Measurements from ENCODE around the gene FBXL19. TPM values are rescaled to one million over a fixed set of nuclear protein-coding genes. Genes with fewer than 3 reads are reported as not detected.
A peak's percentile ranks its signal among the peaks of the same experiment; 100 is the strongest.

The FBXL19 gene
- total and polyA plus RNA-seq, 2 of the 13 experiments (the other 11 are each of a cell fraction or from before 2014, with no cell fraction given) = 6.0 to 13.7 TPM

DNA sequence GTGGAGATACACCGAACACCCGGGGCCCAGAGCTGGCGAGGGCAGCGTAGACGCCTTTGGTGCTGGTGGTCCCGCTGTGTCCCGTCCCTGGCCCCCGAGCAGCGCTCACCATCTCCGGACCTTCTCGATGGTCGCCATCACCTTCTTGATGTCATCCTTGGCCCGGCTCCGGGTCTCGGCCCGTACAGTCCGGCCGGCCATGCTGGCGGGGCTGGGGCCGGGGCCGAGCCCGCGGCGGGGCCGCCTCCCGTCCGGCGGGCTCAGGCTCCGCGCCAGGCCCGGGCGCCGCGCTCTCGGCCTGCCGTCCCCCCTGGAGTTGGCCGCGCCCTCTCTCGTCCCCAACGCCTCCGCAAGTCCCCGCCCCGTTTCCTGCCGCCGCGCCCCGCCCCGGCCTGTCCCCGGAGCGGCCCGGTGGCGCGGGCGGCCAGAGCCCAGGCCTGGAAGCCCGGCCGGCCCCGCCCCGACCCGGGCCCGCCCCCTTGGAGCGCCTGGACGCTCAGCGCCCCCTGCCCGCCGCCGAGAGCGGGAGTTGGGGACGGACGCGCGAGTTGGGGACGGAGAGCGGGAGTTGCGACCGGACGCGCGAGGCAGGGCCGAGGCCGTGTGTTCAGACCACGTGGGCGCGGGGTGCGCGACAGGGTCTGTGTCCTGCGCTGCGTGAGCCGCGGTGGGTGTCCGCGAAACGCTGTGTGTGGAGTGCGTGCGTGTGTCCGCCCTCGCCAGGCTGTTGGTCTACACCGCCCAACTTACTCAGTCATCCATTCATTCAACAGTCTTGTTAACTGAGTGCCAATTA, 29.4 kb upstream of the FBXL19 start, which contains the start of gene BCL7C (continued):
- TF ChIP-seq ZNF687 (CRISPR knock-in tag; IDR thresholded peaks at IDR 0.05) = peak; percentile 99
- peak; percentile 70 for TF ChIP-seq GATAD2A (CRISPR knock-in tag; IDR thresholded peaks at IDR 0.05)
- TF ChIP-seq ZSCAN12 (CRISPR knock-in tag; IDR thresholded peaks at IDR 0.05) = no peak
- TF ChIP-seq TARDBP (CRISPR knock-in tag; IDR thresholded peaks at IDR 0.05) = peak; percentile 27
- peak; percentile 98 for TF ChIP-seq ZNF724P (CRISPR knock-in tag; IDR thresholded peaks at IDR 0.05; ENCODE audit: borderline replicate concordance)
- TF ChIP-seq FOXA1 (IDR thresholded peaks at IDR 0.05) = no peak
- peak; percentile 64 for TF ChIP-seq FOXA1 (CRISPR knock-in tag; IDR thresholded peaks at IDR 0.05)
- no peak for TF ChIP-seq ZNF33A (CRISPR knock-in tag; IDR thresholded peaks at IDR 0.05; ENCODE audit: borderline replicate concordance)
- peak; percentile 86 for TF ChIP-seq DMAP1 (CRISPR knock-in tag; IDR thresholded peaks at IDR 0.05)
- 0 out of 2 replicates have a peak, but pooled peaks have one; percentile 88 for TF ChIP-seq ZNF383 (CRISPR knock-in tag; IDR thresholded peaks at IDR 0.05; ENCODE audit: borderline replicate concordance)
- peak; percentile 93 for TF ChIP-seq MEIS2 (CRISPR knock-in tag; IDR thresholded peaks at IDR 0.05)
- peak; percentile 97 for TF ChIP-seq ARHGAP35 (CRISPR knock-in tag; IDR thresholded peaks at IDR 0.05; ENCODE audit: borderline replicate concordance)
- TF ChIP-seq ZZZ3 (CRISPR knock-in tag; IDR thresholded peaks at IDR 0.05; ENCODE audit: borderline replicate concordance) = no peak; the same call in 1 of the 2 replicates
- TF ChIP-seq ZSCAN9 (CRISPR knock-in tag; IDR thresholded peaks at IDR 0.05; ENCODE audit: borderline replicate concordance) = peak; percentile 71; the same call in 1 of the 2 replicates
- TF ChIP-seq MAFK (conservative IDR thresholded peaks at IDR 0.05 in 1 of 2, IDR thresholded peaks at IDR 0.05 in 1 of 2; ENCODE audit: low read length in 2 of 2) = no peak
- peak; percentile 95 for TF ChIP-seq SMAD9 (CRISPR knock-in tag; IDR thresholded peaks at IDR 0.05)
- TF ChIP-seq ATF6 (CRISPR knock-in tag; conservative IDR thresholded peaks at IDR 0.05) = 0 out of 2 replicates have a peak, but pooled peaks have one; percentile 67
- TF ChIP-seq KLF16 (CRISPR knock-in tag; IDR thresholded peaks at IDR 0.05) = peak; percentile 60 to 99
- peak; percentile 50; the same call in 1 of the 2 replicates for TF ChIP-seq POLR2AphosphoS5 (IDR thresholded peaks at IDR 0.05; ENCODE audit: low read depth, low read length)
- TF ChIP-seq, protein P1, sequence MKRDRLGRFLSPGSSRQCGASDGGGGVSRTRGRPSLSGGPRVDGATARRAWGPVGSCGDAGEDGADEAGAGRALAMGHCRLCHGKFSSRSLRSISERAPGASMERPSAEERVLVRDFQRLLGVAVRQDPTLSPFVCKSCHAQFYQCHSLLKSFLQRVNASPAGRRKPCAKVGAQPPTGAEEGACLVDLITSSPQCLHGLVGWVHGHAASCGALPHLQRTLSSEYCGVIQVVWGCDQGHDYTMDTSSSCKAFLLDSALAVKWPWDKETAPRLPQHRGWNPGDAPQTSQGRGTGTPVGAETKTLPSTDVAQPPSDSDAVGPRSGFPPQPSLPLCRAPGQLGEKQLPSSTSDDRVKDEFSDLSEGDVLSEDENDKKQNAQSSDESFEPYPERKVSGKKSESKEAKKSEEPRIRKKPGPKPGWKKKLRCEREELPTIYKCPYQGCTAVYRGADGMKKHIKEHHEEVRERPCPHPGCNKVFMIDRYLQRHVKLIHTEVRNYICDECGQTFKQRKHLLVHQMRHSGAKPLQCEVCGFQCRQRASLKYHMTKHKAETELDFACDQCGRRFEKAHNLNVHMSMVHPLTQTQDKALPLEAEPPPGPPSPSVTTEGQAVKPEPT (CRISPR knock-in tag; IDR thresholded peaks at IDR 0.05; ENCODE audit: low read depth) = peak; percentile 83
- peak; percentile 99; the same call in 1 of the 2 replicates for TF ChIP-seq AHR (CRISPR knock-in tag; IDR thresholded peaks at IDR 0.05)
- peak; percentile 42 for TF ChIP-seq CEBPG (CRISPR knock-in tag; IDR thresholded peaks at IDR 0.05)

Measured in HepG2 (cell line).